GM13976 (cell line): Measurements from ENCODE around the gene STOML2.

Source experiments
- DNase-seq: peaks from one replicate; pipeline ENCODE4 v3.0.0; 2012; ENCODE audit warnings: low spot score
- in situ Hi-C: fragments of 300-500 bp; cut with MboI; formaldehyde crosslinking; loops from one replicate; pipeline ENCODE4 v1.12.0; 2022; ENCODE audit warnings: low sequenced_read_pairs, mixed read lengths, inconsistent platforms; ENCODE audit not compliant: unreplicated experiment
- TF ChIP-seq, protein P1 (sequence below): IDR thresholded peaks from 2 replicates; pipeline ENCODE4 v1.5.1; 2012; ENCODE audit warnings: borderline replicate concordance, mild to moderate bottlenecking; ENCODE audit not compliant: insufficient read depth; ENCODE audit errors: extremely low read depth, missing control alignments, control extremely low read depth

The STOML2 gene

DNA sequence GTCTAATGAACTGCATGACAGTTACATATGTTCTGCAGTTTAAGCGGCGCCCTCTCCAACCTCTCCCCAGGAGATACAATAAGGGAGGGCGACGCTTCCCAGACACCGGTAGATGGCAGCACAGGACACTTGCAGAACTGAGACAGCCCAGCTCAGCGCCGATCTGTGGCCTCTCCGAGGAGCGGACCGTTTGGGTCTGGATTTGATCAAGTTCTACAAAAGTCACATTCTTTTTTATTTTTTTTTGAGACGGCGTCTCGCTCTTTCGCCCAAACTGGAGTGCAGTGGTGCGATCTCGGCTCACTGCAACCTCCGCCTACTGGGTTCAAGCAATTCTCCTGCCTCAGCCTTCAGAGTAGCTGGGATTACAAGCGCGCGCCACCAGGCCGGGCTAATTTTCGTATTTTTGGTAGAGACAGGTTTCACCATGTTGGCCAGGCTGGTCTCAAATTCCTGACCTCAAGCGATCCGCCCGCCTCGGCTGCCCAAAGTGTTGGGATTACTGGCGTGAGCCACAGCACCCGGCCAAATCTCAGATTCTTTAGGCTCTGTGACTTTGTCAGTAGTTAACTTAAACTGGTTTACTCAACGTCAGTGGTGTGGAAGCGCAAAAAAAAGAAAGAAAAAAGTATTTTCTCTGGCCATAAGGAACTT lies 14.1 kb upstream of the STOML2 start:
- DNase-seq: peak; percentile 86
- TF ChIP-seq, protein P1, sequence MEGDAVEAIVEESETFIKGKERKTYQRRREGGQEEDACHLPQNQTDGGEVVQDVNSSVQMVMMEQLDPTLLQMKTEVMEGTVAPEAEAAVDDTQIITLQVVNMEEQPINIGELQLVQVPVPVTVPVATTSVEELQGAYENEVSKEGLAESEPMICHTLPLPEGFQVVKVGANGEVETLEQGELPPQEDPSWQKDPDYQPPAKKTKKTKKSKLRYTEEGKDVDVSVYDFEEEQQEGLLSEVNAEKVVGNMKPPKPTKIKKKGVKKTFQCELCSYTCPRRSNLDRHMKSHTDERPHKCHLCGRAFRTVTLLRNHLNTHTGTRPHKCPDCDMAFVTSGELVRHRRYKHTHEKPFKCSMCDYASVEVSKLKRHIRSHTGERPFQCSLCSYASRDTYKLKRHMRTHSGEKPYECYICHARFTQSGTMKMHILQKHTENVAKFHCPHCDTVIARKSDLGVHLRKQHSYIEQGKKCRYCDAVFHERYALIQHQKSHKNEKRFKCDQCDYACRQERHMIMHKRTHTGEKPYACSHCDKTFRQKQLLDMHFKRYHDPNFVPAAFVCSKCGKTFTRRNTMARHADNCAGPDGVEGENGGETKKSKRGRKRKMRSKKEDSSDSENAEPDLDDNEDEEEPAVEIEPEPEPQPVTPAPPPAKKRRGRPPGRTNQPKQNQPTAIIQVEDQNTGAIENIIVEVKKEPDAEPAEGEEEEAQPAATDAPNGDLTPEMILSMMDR: peak; percentile 94
- in situ Hi-C loops: loop anchor here (5.0 kb wide), 1 partner anchor 360 kb away; no protein-coding TSS in a partner anchor

DNA sequence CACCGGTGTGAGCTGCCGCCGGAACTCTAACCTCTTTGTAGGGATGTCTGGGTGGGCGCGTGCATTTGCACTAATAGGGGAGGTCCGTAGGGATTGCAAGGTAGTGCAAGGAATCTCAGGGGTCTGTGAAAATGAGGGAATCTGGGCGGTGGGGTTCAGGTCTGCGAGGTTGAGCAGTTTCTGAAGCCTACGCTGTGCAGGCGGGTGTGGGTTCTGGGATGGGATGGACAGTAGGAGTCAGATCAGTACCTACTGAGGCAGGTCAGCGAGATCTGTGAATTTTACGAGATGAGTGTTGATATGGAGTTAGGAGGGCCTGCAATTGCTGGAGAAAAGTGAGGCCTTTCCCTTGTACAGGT lies 13.6 kb upstream of the STOML2 start:
- DNase-seq: peak; percentile 22
- in situ Hi-C loops: loop anchor here (5.0 kb wide), 1 partner anchor 361 kb away; no protein-coding TSS in a partner anchor
- TF ChIP-seq, protein P1: no peak

DNA sequence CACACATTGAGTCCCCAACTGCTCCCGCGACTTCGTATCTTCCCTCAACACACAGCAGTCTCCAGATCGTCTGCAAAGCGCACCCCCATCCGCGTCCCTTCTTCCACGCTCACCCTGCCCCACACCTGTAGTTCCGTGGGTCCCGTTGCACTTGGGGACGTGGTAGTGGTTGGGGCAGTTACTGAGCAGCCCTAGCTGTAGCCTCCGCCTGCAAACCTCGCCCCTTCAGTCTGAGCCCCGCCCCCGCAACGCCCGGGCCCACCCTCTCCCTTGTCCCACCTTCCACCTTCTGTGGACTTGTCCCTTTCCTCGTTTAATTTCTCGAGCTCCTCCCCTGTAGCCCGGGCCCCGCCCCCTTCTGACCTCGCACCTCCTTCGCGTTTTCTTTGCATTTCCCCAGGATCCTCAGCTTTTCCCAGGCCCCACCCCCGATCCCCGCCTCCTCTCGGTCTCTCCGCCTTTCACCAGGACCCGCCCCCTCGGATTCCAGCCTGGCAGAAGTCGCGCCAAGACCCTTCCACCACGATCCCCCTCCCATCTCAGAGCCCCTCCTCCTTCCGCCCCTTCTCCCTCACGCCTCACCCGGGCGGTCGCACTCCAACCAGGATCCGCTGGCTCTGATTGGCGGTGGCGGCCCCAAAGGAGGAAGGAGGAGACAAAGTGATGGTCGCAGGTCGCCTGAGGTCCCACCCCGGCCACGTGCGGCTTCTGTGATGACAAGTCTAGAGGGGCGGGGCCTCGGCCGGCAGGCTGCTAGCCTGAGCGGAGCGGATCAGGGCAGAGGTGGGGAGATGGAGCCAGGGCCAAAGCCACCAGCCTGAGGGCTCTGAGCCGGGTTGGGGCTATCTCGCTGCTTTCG lies 13.0 kb upstream of the STOML2 start, which contains the start of gene ATOSB:
Gene ATOSB, minus strand, starts transcription at position 183 of the 859 bp plus-strand sequence. CDS start 7,588 bp downstream, outside the sequence.
- DNase-seq: peak; percentile 94
- TF ChIP-seq, protein P1: no peak
- in situ Hi-C loops: loop anchor here (5.0 kb wide), 1 partner anchor 361 kb away; no protein-coding TSS in a partner anchor

DNA sequence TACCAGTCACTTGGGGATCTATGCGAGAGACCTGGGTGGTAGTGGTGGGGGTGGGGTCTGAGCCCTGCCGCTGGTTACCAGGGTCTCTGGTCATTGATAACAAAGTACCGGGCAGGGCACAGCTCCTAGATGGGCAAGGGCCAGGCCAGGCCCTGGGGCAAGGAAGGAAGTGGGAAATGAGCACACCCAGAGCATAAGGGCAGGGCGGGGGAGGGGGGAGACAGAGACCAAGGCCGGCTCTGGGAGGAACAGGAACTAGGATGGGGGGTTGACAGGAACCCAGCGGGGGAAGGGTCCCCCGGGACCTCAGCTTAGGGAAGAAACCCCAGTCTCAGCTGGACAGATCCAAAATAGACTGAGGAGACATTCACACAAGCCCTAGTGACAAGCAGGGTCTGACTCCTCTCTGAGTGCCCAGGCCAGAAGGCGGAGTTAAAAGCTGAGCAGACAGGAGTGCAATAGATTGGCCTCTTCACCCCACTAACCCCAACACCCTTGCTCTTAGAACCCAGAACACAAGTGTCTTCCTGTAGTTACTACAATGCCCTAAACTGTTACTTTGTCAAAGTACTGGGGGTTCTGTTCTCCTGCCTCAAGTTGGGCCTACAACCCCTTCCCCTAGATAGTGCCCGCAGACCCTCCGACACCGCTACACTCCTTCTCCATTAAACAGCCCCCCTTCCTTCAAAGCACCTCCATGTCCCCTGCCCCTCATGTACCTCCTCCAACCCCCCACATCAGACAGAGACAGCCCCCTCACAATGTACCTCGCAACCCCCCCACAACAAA lies 12.1 kb upstream of the STOML2 start:
- in situ Hi-C loops: loop anchor here (5.0 kb wide), 1 partner anchor 362 kb away; no protein-coding TSS in a partner anchor
- peak; percentile 48 for DNase-seq
- TF ChIP-seq, protein P1: no peak

DNA sequence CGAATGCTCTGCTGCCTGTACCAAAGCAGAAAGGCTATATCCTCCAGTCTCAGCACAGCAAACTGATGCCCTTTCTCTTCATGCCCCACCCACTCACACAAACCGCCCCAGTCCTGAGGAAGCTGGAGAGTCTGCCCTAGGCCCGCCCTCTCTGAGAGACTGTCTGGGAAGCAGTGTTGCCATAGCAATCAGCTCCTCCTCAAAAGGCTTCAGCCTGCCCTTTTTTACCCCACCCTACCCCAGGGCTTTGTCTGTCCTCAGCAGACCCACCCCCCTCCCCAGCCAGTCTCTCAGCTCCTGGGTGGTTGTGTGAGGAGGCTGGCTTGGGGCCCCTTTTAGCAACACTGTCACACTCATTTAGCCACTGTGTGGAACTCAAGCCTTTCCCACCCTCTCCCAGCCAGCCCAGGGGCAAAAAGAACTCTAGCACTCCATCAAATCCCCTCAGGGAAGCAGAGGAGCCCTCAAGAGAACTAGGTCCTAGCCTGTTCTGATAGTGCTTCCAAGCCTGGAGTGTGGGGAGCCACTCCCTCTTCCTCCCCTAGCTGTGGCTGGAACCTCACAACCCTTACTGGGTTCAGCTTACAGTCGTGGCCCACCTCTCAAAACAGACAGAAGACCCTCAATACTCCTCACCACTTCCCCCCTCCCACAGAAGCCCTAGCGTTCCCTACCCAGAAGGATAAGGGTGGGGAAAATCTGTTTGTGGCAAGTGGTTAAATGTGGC lies 11.3 kb upstream of the STOML2 start:
- TF ChIP-seq, protein P1: no peak
- in situ Hi-C loops: no loop called here
- peak; percentile 62 for DNase-seq
